ENCODE results near the gene MSH3.
A peak's percentile ranks its signal among the peaks of the same experiment; 100 is the strongest.

Gene MSH3

GRCh38 chr5:80865551-80865950, 211.1 kb downstream of the MSH3 start:
- TF ChIP-seq CEBPB (IDR thresholded peaks at IDR 0.05) = peak; percentile 54; the same call in 1 of the 2 replicates
- no peak for TF ChIP-seq RAD21 (IDR thresholded peaks at IDR 0.05; ENCODE audit: low read depth)

DNA sequence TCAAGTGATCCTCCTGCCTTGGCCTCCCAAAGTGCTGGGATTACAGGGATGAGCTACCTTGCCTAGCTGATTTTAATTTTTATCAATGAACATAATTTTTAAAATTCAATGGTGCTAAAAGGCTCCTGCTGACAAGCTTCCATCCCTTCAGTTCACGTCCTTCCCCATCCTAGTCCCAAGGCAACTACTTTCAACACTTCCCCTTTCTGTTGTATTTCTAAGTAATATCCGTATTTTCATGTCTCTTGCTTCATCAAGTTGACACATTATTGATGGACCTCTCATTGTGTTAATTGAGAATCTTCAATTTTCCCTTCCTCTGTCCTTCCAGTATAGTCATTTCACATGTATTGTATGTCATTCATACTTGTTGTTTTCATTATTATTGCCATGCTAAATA, 211.9 kb downstream of the MSH3 start:
- TF ChIP-seq FOXM1 (IDR thresholded peaks at IDR 0.05; ENCODE audit: borderline replicate concordance, low read depth) (no peak), YY1 (IDR thresholded peaks at IDR 0.05; ENCODE audit: low read depth) (no peak), TEAD4 (IDR thresholded peaks at IDR 0.05) (no peak), EP300 (IDR thresholded peaks at IDR 0.05; ENCODE audit: borderline replicate concordance) (no peak), CREB1 (IDR thresholded peaks at IDR 0.05; ENCODE audit: low read depth) (no peak), EGR1 (IDR thresholded peaks at IDR 0.05) (no peak), RAD21 (IDR thresholded peaks at IDR 0.05; ENCODE audit: low read depth) (no peak), REST (IDR thresholded peaks at IDR 0.05; ENCODE audit: low read depth) (no peak)

DNA sequence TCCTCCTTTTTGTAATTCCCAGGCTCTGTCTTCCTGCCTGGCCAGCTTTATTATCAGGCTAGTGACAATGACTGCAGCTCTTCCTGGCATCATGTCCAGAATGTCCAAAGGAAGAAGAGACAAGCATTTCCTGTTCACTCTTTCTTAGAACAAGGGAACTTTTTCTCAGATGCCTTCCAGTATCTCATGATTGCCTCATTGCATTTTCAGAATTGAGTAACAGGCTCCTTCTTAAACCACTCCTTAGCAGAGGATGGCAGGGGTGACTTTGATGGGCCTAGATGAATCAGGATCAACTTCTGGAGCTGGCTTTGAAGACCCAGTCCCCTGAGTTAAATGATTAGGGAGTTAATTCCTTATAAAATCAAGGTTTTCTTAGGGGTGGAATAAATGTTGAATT, 212.8 kb downstream of the MSH3 start:
- TF ChIP-seq CEBPB (IDR thresholded peaks at IDR 0.05) = no peak
- TF ChIP-seq, protein P1, sequence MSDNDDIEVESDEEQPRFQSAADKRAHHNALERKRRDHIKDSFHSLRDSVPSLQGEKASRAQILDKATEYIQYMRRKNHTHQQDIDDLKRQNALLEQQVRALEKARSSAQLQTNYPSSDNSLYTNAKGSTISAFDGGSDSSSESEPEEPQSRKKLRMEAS (IDR thresholded peaks at IDR 0.05) = no peak
- no peak for TF ChIP-seq EP300 (IDR thresholded peaks at IDR 0.05; ENCODE audit: borderline replicate concordance)
- TF ChIP-seq USF1 (IDR thresholded peaks at IDR 0.05) = no peak
- TF ChIP-seq YY1 (IDR thresholded peaks at IDR 0.05; ENCODE audit: low read depth) = no peak
- TF ChIP-seq TAF1 (IDR thresholded peaks at IDR 0.05; ENCODE audit: low read depth) = no peak
- no peak for TF ChIP-seq ZBTB7A (IDR thresholded peaks at IDR 0.05; ENCODE audit: low read depth)
- TF ChIP-seq REST (IDR thresholded peaks at IDR 0.05; ENCODE audit: low read depth) = no peak
- no peak for TF ChIP-seq TCF12 (IDR thresholded peaks at IDR 0.05; ENCODE audit: low read depth)
- TF ChIP-seq FOXM1 (IDR thresholded peaks at IDR 0.05; ENCODE audit: borderline replicate concordance, low read depth) = no peak
- no peak for TF ChIP-seq EGR1 (IDR thresholded peaks at IDR 0.05)
- TF ChIP-seq NFIC (IDR thresholded peaks at IDR 0.05) = no peak
- TF ChIP-seq CREB1 (IDR thresholded peaks at IDR 0.05; ENCODE audit: low read depth) = no peak
- no peak for TF ChIP-seq RAD21 (IDR thresholded peaks at IDR 0.05; ENCODE audit: low read depth)

DNA sequence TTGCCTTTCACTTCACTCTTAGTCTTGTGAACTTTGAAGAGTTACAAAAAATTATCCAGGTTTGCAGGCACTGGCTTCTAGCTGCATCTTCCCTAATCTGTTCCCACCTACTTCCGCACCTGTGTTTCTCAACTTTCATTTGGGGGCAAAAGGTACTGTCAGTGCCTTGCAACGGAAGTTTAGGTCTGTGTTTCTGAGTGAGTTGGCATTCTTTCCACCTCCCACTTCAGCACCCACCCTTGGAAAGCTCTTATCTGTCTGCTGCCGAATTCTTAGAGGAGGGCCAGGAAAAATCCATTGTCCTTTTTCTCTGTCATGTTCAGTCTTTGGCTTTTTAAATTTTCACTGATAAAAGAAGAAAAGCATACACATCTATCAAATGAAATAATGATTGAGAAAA, 216.0 kb downstream of the MSH3 start:
- TF ChIP-seq REST (IDR thresholded peaks at IDR 0.05; ENCODE audit: low read depth) = peak; percentile 44
- no peak for TF ChIP-seq RAD21 (IDR thresholded peaks at IDR 0.05; ENCODE audit: low read depth)
- TF ChIP-seq TAF1 (IDR thresholded peaks at IDR 0.05; ENCODE audit: low read depth) = no peak

GRCh38 chr5:80871541-80871961, 217.1 kb downstream of the MSH3 start:
- TF ChIP-seq RAD21 (IDR thresholded peaks at IDR 0.05; ENCODE audit: low read depth) = no peak
- no peak for TF ChIP-seq TAF1 (IDR thresholded peaks at IDR 0.05; ENCODE audit: low read depth)
- no peak for TF ChIP-seq ZBTB7A (IDR thresholded peaks at IDR 0.05; ENCODE audit: low read depth)
- TF ChIP-seq EGR1 (IDR thresholded peaks at IDR 0.05) = no peak
- TF ChIP-seq EP300 (IDR thresholded peaks at IDR 0.05; ENCODE audit: borderline replicate concordance) = no peak
- no peak for TF ChIP-seq REST (IDR thresholded peaks at IDR 0.05; ENCODE audit: low read depth)
- TF ChIP-seq, protein P1 (IDR thresholded peaks at IDR 0.05) = no peak
- TF ChIP-seq USF1 (IDR thresholded peaks at IDR 0.05) = no peak
- no peak for TF ChIP-seq YY1 (IDR thresholded peaks at IDR 0.05; ENCODE audit: low read depth)
- TF ChIP-seq FOXM1 (IDR thresholded peaks at IDR 0.05; ENCODE audit: borderline replicate concordance, low read depth) = no peak
- no peak for TF ChIP-seq CEBPB (IDR thresholded peaks at IDR 0.05)
- TF ChIP-seq TEAD4 (IDR thresholded peaks at IDR 0.05) = no peak
- TF ChIP-seq TCF12 (IDR thresholded peaks at IDR 0.05; ENCODE audit: low read depth) = no peak
- no peak for TF ChIP-seq NFIC (IDR thresholded peaks at IDR 0.05)
- TF ChIP-seq CREB1 (IDR thresholded peaks at IDR 0.05; ENCODE audit: low read depth) = no peak
